ENCODE data around the gene FGG.

The FGG gene

DNA sequence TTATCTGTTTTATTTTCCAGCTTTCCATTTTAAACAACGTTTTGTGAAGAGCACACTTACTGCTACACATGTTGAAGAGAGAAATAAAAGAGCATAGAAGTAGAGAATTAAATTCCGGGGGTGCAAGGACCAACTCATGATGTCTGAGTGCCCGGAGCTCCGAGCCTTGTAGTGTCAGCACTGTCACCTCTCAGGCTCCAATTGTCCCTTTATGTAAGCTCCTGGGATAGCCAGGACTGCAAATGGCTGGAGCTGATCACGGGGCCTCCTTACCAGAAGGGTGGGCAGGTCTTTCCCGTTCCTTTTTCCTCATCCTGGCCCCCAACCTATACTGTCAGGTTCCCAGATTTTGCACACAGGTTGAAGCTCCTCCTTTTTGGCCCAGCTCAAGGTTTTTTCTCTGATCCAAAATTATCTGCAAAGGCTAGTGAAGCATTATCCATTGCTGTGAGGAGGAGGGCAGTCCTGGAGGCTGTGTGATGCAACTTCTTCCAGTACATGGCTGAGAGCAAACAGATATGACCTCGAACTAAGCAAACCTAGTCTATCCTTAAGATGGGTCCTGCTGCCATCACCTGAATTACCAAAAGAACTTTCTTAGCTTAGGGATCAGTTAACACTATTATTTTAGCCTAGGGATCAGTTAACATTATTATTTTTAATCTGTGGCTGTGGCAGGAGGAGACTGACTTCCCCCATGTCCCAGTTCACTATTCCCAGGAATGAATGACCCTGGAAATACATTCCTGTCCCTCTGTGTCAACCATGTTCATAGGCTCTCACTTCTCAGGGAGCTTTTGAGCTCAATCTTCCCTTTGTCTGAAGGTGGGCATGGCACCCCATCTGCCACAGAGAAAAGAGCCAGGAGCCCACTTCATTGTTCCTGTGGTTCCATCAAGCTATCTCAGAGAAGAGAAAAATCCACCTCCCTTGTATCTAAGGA, at the start of gene FGG:
FGG (minus strand) TSS at position 185 of the 943 bp plus-strand sequence; CDS start at position 138, 47 bp downstream.
- Histone ChIP-seq H3K4me1 (ENCODE audit: control insufficient read depth in 5 of 5, insufficient read depth in 5 of 5, low read length in 5 of 5) (no peaks in the 10 kb centered on the region), H3K4me3 (ENCODE audit: low read depth in 1 of 5, low read length in 5 of 5) (no peak within 1 kb of the TSS), H3K36me3 (ENCODE audit: control insufficient read depth in 5 of 5, insufficient read depth in 5 of 5, low read length in 5 of 5) (no peaks in the 10 kb centered on the region), H3K9ac (ENCODE audit: low read length in 5 of 5) (no peak within 1 kb of the TSS), H3K27ac (ENCODE audit: low read depth, low read length) (no peak within 1 kb of the TSS), H3K27me3 (ENCODE audit: control insufficient read depth in 5 of 5, insufficient read depth in 4 of 5, low read length in 5 of 5) (peaks cover 0 to 2% (median 0%) of the 10 kb centered on the region in 5 donors), H3K9me3 (ENCODE audit: control insufficient read depth in 5 of 5, low read length in 5 of 5) (no peaks in the 10 kb centered on the region)

DNA sequence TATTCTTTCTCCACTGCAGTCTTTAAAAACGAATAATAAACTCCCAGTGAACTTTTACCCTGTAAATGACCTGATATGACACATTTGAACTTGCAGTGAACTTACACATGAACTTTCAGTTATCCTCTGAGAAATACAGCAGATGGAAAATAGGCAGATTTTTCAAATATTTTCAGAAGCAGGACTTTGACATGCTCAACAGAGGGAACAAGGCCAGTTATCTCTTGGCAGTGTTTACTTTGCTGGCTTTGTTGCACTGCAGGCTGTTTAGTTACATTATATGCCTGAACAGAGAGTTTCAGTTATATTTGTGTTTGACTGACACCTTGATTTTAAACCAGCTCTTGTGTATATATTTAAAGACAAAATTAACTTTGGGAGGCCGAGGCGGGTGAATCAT, 47.6 kb upstream of the FGG start:
- Histone ChIP-seq H3K9me3 (ENCODE audit: control insufficient read depth in 5 of 5, low read length in 5 of 5) (no peaks in the 10 kb centered on the region), H3K9ac (ENCODE audit: low read length in 5 of 5) (no peak overlapping the region), H3K4me3 (ENCODE audit: low read depth in 1 of 5, low read length in 5 of 5) (no peak overlapping the region), H3K36me3 (ENCODE audit: control insufficient read depth in 5 of 5, insufficient read depth in 5 of 5, low read length in 5 of 5) (no peaks in the 10 kb centered on the region), H3K4me1 (ENCODE audit: control insufficient read depth in 5 of 5, insufficient read depth in 5 of 5, low read length in 5 of 5) (peaks cover 0 to 21% (median 7%) of the 10 kb centered on the region in 5 donors), H3K27ac (ENCODE audit: low read depth, low read length) (no peak overlapping the region), H3K27me3 (ENCODE audit: control insufficient read depth in 5 of 5, insufficient read depth in 4 of 5, low read length in 5 of 5) (no peaks in the 10 kb centered on the region)

DNA sequence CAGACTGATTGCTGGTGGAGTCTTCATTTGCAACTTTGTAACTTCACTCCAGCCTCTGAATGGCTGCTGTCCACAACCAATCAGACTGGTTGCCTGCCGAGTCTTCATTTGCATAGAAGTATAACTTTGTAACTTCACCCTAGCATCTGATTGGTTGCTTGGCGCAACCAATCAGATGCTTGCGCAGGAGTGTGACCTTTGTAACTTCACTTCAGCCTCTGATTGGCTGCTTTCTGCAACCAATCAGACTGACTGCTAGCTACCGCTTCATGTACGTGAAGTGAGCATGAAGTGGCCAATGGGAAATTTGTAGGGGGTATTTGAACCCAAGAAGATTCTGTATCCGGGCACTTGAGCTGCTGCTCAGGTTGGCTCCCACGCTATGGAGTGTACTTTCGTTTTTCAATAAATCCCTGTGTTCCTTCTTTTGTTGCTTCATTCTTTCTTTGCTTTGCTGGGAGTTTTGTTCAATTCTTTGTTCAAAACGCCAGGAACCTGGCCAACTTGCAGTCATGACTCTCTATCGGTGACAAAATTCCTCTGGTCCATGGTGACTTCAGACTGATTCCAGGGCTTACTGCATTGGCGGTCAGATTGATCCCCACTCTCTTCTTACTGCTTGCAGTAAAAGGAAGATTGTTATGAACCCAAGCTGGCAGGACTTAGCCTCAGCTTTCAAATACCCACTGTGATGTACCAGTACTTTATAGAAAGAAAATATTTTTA, 46.4 kb upstream of the FGG start:
- Histone ChIP-seq H3K36me3 (ENCODE audit: control insufficient read depth in 5 of 5, insufficient read depth in 5 of 5, low read length in 5 of 5) (no peaks in the 10 kb centered on the region), H3K9me3 (ENCODE audit: control insufficient read depth in 5 of 5, low read length in 5 of 5) (no peaks in the 10 kb centered on the region), H3K9ac (ENCODE audit: low read length in 5 of 5) (no peak overlapping the region), H3K4me3 (ENCODE audit: low read depth in 1 of 5, low read length in 5 of 5) (no peak overlapping the region), H3K27ac (ENCODE audit: low read depth, low read length) (no peak overlapping the region), H3K4me1 (ENCODE audit: control insufficient read depth in 5 of 5, insufficient read depth in 5 of 5, low read length in 5 of 5) (peaks cover 0 to 21% (median 7%) of the 10 kb centered on the region in 5 donors), H3K27me3 (ENCODE audit: control insufficient read depth in 5 of 5, insufficient read depth in 4 of 5, low read length in 5 of 5) (no peaks in the 10 kb centered on the region)

DNA sequence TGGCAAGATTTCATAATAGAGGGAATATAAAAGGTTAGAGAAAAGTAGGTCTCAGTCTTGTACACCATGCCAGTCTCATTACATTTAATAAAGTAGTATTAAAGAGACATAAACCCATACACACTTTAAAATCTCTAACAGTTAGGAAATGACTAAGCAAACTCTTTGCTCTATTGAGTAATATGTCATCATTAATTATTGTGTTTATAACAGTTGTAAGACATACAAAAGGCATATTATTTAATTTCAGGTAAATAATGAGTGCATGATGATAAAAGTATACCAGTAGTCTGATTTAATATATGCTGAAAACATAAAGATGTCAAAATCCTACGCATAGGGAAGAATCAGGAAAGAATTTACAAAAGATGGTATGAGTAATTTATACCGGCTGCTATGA, 31.0 kb upstream of the FGG start:
- Histone ChIP-seq H3K9ac (ENCODE audit: low read length in 5 of 5) (no peak overlapping the region), H3K36me3 (ENCODE audit: control insufficient read depth in 5 of 5, insufficient read depth in 5 of 5, low read length in 5 of 5) (no peaks in the 10 kb centered on the region), H3K9me3 (ENCODE audit: control insufficient read depth in 5 of 5, low read length in 5 of 5) (no peaks in the 10 kb centered on the region), H3K4me1 (ENCODE audit: control insufficient read depth in 5 of 5, insufficient read depth in 5 of 5, low read length in 5 of 5) (no peaks in the 10 kb centered on the region), H3K27me3 (ENCODE audit: control insufficient read depth in 5 of 5, insufficient read depth in 4 of 5, low read length in 5 of 5) (no peaks in the 10 kb centered on the region), H3K27ac (ENCODE audit: low read depth, low read length) (no peak overlapping the region), H3K4me3 (ENCODE audit: low read depth in 1 of 5, low read length in 5 of 5) (no peak overlapping the region)

- H3K4me1 ChIP-seq (ENCODE audit: control insufficient read depth in 5 of 5, insufficient read depth in 5 of 5, low read length in 5 of 5), result no peaks in the 10 kb centered on the region
- no peak overlapping the region for H3K27ac ChIP-seq (ENCODE audit: low read depth, low read length)
- no peaks in the 10 kb centered on the region for H3K27me3 ChIP-seq (ENCODE audit: control insufficient read depth in 5 of 5, insufficient read depth in 4 of 5, low read length in 5 of 5)
- H3K36me3 ChIP-seq (ENCODE audit: control insufficient read depth in 5 of 5, insufficient read depth in 5 of 5, low read length in 5 of 5), result no peaks in the 10 kb centered on the region
- H3K9ac ChIP-seq (ENCODE audit: low read length in 5 of 5), result no peak overlapping the region
- no peak overlapping the region for H3K4me3 ChIP-seq (ENCODE audit: low read depth in 1 of 5, low read length in 5 of 5)
- H3K9me3 ChIP-seq (ENCODE audit: control insufficient read depth in 5 of 5, low read length in 5 of 5), result no peaks in the 10 kb centered on the region
Observed at GRCh38 chr4:154642373-154643009, 30.0 kb upstream of the FGG start.

DNA sequence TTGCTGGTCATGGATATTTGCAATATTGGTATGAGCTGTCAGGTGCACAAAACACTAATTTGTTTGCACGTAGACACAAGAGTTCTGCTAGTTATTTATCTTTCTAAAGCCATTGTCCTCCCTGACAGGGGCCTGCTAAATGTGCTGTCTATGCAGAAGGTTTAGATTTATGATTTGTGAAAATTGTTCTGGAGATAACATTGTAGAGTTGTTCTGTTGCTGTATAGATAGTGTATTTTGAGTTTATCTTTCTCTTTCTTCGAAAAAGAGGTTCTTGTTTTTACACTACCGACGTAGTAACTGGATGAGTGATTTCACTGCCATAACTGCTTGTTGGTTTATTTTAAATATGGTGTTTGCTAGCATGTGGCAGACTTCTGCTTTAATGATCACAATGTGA, 28.5 kb upstream of the FGG start:
- Histone ChIP-seq H3K36me3 (ENCODE audit: control insufficient read depth in 5 of 5, insufficient read depth in 5 of 5, low read length in 5 of 5) (no peaks in the 10 kb centered on the region), H3K27me3 (ENCODE audit: control insufficient read depth in 5 of 5, insufficient read depth in 4 of 5, low read length in 5 of 5) (no peaks in the 10 kb centered on the region), H3K9ac (ENCODE audit: low read length in 5 of 5) (no peak overlapping the region), H3K4me1 (ENCODE audit: control insufficient read depth in 5 of 5, insufficient read depth in 5 of 5, low read length in 5 of 5) (no peaks in the 10 kb centered on the region), H3K4me3 (ENCODE audit: low read depth in 1 of 5, low read length in 5 of 5) (no peak overlapping the region), H3K9me3 (ENCODE audit: control insufficient read depth in 5 of 5, low read length in 5 of 5) (no peaks in the 10 kb centered on the region), H3K27ac (ENCODE audit: low read depth, low read length) (no peak overlapping the region)

DNA sequence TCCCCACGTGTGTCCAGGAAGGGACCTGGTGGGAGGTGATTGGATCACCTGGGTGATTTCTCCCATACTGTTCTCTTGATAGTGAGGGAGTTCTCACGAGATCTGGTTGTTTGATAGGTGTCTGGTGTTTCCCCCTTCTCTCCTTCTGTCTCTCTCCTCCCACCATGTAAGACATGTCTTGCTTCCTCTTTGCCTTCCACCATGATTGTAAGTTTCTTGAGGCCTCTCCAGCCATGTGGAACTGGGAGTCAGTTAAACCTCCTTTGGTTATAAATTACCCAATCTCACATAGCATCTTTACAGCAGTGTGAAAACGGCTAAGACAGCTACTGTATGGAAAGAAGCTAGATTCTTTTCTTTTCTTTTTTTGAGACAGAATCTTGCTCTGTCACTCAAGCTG, 21.6 kb upstream of the FGG start:
- no peak overlapping the region for H3K27ac ChIP-seq (ENCODE audit: low read depth, low read length)
- H3K9me3 ChIP-seq (ENCODE audit: control insufficient read depth in 5 of 5, low read length in 5 of 5), result no peaks in the 10 kb centered on the region
- peaks cover 0 to 7% (median 3%) of the 10 kb centered on the region in 5 donors for H3K27me3 ChIP-seq (ENCODE audit: control insufficient read depth in 5 of 5, insufficient read depth in 4 of 5, low read length in 5 of 5)
- H3K9ac ChIP-seq (ENCODE audit: low read length in 5 of 5), result no peak overlapping the region
- H3K36me3 ChIP-seq (ENCODE audit: control insufficient read depth in 5 of 5, insufficient read depth in 5 of 5, low read length in 5 of 5), result no peaks in the 10 kb centered on the region
- no peaks in the 10 kb centered on the region for H3K4me1 ChIP-seq (ENCODE audit: control insufficient read depth in 5 of 5, insufficient read depth in 5 of 5, low read length in 5 of 5)
- H3K4me3 ChIP-seq (ENCODE audit: low read depth in 1 of 5, low read length in 5 of 5), result no peak overlapping the region

GRCh38 chr4:154631828-154632227, 19.4 kb upstream of the FGG start:
- no peak overlapping the region for H3K9ac ChIP-seq (ENCODE audit: low read length in 5 of 5)
- H3K9me3 ChIP-seq (ENCODE audit: control insufficient read depth in 5 of 5, low read length in 5 of 5), result no peaks in the 10 kb centered on the region
- no peak overlapping the region for H3K27ac ChIP-seq (ENCODE audit: low read depth, low read length)
- H3K27me3 ChIP-seq (ENCODE audit: control insufficient read depth in 5 of 5, insufficient read depth in 4 of 5, low read length in 5 of 5), result peaks cover 0 to 11% (median 8%) of the 10 kb centered on the region in 5 donors
- peaks cover 0 to 7% (median 7%) of the 10 kb centered on the region in 5 donors for H3K4me1 ChIP-seq (ENCODE audit: control insufficient read depth in 5 of 5, insufficient read depth in 5 of 5, low read length in 5 of 5)
- no peak overlapping the region for H3K4me3 ChIP-seq (ENCODE audit: low read depth in 1 of 5, low read length in 5 of 5)
- H3K36me3 ChIP-seq (ENCODE audit: control insufficient read depth in 5 of 5, insufficient read depth in 5 of 5, low read length in 5 of 5), result no peaks in the 10 kb centered on the region

GRCh38 chr4:154630324-154630723, 17.9 kb upstream of the FGG start:
- Histone ChIP-seq H3K9me3 (ENCODE audit: control insufficient read depth in 5 of 5, low read length in 5 of 5) (no peaks in the 10 kb centered on the region), H3K36me3 (ENCODE audit: control insufficient read depth in 5 of 5, insufficient read depth in 5 of 5, low read length in 5 of 5) (no peaks in the 10 kb centered on the region), H3K9ac (ENCODE audit: low read length in 5 of 5) (no peak overlapping the region), H3K27ac (ENCODE audit: low read depth, low read length) (no peak overlapping the region), H3K4me1 (ENCODE audit: control insufficient read depth in 5 of 5, insufficient read depth in 5 of 5, low read length in 5 of 5) (peaks cover 0 to 11% (median 9%) of the 10 kb centered on the region in 5 donors), H3K4me3 (ENCODE audit: low read depth in 1 of 5, low read length in 5 of 5) (no peak overlapping the region), H3K27me3 (ENCODE audit: control insufficient read depth in 5 of 5, insufficient read depth in 4 of 5, low read length in 5 of 5) (peaks cover 0 to 11% (median 8%) of the 10 kb centered on the region in 5 donors)
